ENCODE measurements around the gene TUBB2A. TPM values are rescaled to one million over a fixed set of nuclear protein-coding genes. Genes with fewer than 3 reads are reported as not detected.

Gene TUBB2A
- total and polyA plus RNA-seq, 10 donors: 4.3 to 13.7 (median 7.1) TPM

DNA sequence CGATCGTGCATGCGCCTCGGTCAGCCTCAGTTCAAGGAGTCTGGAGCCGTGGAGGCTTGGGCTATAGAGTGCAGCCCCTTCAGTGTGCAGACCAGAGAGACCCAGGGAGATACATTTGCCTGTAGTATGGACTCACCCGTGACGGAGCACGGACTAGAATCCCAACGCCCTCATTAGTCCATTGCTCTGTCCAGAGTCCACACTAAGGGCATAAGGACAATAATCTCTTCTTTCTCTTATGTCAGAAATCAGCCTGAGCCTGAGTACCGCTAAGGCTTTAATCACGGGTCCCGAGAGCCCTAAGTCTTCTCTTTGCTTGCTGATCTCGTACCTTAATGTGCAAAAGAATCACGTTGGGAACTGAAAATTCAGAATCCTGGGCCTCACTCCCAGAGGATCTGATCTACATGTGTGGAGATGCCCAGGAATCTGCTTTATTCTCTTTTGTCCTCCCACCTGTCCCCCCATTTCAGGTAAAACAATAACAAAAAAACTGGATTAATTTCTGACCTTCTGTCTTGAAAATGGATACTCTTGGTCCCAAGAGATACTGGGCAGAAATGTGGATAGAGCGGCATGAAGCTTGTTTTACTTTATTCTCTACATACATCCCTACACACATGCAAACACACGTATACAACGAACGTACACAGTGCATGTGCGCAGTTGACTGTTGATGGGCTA, 38.2 kb downstream of the TUBB2A start:
- Histone ChIP-seq H3K27ac (peak overlapping the region; percentile 73 to 96 (median 94)), H3K36me3 (peaks cover 0 to 15% (median 14%) of the 10 kb centered on the region in 6 donors), H3K4me1 (peaks cover 4 to 32% (median 19%) of the 10 kb centered on the region in 6 donors), H3K27me3 (replicated peaks in 1 of 7) (no peaks in the 10 kb centered on the region), H3K4me3 (peak overlapping the region; percentile 73 to 84 (median 83)), H3K9me3 (no peaks in the 10 kb centered on the region)
- 24 to 34% (median 26%) methylated on average over 14 to 19 of the region's 19 CpGs for WGBS, 5 donors
- no peak for TF ChIP-seq POLR2A (IDR thresholded peaks at IDR 0.05)
- TF ChIP-seq CTCF (IDR thresholded peaks at IDR 0.05 in 8 of 11, conservative IDR thresholded peaks at IDR 0.05 in 3 of 11): no peak
- no peak for TF ChIP-seq POLR2AphosphoS5 (IDR thresholded peaks at IDR 0.05)
- intact Hi-C loops (cut with DNase I; ENCODE audit: low total_unique reads): no loop called here
- no peak for DNase-seq

DNA sequence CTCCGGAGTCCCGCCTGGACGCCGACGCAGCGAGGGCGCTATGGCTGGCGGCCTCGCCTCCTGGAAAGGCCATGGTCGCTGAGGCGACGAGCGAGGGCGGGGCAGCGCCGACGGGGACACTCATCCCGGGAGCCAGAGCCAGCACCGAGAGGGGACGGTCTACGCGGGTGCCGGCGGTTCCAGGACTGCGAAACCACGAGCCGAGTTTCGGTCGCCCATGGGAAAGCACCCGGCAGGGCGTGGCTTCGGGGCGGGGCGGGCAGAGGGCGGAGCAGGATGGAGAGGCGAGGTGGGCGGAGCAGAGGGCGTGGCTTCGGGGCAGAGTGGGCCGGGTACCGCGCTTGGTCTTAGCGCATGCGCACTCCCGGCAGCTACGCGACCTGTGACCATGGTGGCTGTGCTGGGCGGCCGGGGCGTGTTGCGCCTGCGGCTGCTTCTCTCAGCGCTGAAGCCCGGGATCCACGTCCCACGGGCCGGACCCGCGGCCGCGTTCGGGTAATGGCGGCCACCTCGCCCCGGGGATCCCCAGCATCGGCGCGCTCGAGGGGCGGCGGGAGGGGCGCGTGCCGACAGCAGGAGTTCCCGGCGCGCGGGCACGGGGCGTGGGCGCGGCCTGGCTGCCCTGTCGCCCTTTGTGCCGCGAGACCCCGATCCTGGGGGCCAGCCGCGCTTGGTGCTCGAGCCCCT, 38.8 kb downstream of the TUBB2A start, which contains the start of gene BPHL:
Gene BPHL, plus strand, starts transcription at position 359 of the 687 bp plus-strand sequence. Its CDS starts 30 bp downstream, at position 389.
- peak within 1 kb of the TSS; percentile 73 to 84 (median 83) for H3K4me3 ChIP-seq
- TF ChIP-seq POLR2AphosphoS5 (IDR thresholded peaks at IDR 0.05) (peak; percentile 87 to 92 (median 90)), POLR2A (IDR thresholded peaks at IDR 0.05) (peak in 2 of 3 donors; percentile 14 to 39), CTCF (IDR thresholded peaks at IDR 0.05 in 8 of 11, conservative IDR thresholded peaks at IDR 0.05 in 3 of 11) (peak in 3 of 11 experiments; percentile 21 to 36 (median 26))
- peaks cover 4 to 32% (median 19%) of the 10 kb centered on the region in 6 donors for H3K4me1 ChIP-seq
- intact Hi-C loops (cut with DNase I; ENCODE audit: low total_unique reads): no loop called here
- WGBS, 5 donors: 0 to 1% (median 0%) methylated on average over 8 to 89 of the region's 89 CpGs
- peak; percentile 100 for DNase-seq
- H3K27ac ChIP-seq: peak within 1 kb of the TSS; percentile 73 to 96 (median 94)
- H3K27me3 ChIP-seq (replicated peaks in 1 of 7): no peaks in the 10 kb centered on the region
- peaks cover 0 to 22% (median 18%) of the 10 kb centered on the region in 6 donors for H3K36me3 ChIP-seq
- no peaks in the 10 kb centered on the region for H3K9me3 ChIP-seq

GRCh38 chr6:3117912-3118352, 39.4 kb downstream of the TUBB2A start:
- Histone ChIP-seq H3K36me3 (peaks cover 0 to 28% (median 24%) of the 10 kb centered on the region in 6 donors), H3K27me3 (replicated peaks in 1 of 7) (no peaks in the 10 kb centered on the region), H3K9me3 (no peaks in the 10 kb centered on the region), H3K4me3 (peak overlapping the region; percentile 73 to 84 (median 83)), H3K4me1 (peaks cover 4 to 32% (median 19%) of the 10 kb centered on the region in 6 donors), H3K27ac (peak overlapping the region; percentile 73 to 96 (median 94))
- intact Hi-C loops (cut with DNase I; ENCODE audit: low total_unique reads): no loop called here
- 17 to 22% (median 19%) methylated on average over 8 of the region's 8 CpGs for WGBS, 5 donors
- TF ChIP-seq POLR2AphosphoS5 (IDR thresholded peaks at IDR 0.05) (no peak), CTCF (IDR thresholded peaks at IDR 0.05 in 8 of 11, conservative IDR thresholded peaks at IDR 0.05 in 3 of 11) (no peak), POLR2A (IDR thresholded peaks at IDR 0.05) (no peak)
- no peak for DNase-seq

DNA sequence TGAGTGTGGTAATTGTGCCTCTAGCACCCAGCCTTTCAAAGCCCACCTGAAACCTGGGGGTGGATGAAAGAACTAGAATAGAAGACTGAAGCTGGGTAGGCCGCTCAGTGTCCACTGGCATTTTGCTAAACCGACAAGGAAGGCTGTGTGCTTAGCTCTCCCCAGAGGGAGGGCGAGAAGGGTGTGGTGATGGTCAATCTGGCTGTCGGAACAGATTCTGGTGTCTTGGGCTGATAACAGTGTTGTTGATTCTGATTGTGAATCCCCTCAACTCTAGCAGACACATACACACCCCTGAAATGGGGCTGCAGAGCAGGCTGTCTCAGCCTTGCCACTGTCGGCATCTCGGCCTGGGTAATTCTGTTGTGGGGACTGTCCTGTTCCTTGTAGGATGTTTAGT, 43.0 kb downstream of the TUBB2A start:
- TF ChIP-seq POLR2A (IDR thresholded peaks at IDR 0.05): no peak
- no peak for TF ChIP-seq POLR2AphosphoS5 (IDR thresholded peaks at IDR 0.05)
- TF ChIP-seq CTCF (IDR thresholded peaks at IDR 0.05 in 8 of 11, conservative IDR thresholded peaks at IDR 0.05 in 3 of 11): no peak
- Histone ChIP-seq H3K36me3 (peaks cover 0 to 63% (median 48%) of the 10 kb centered on the region in 6 donors), H3K4me1 (peaks cover 4 to 23% (median 15%) of the 10 kb centered on the region in 6 donors), H3K27me3 (replicated peaks in 1 of 7) (no peaks in the 10 kb centered on the region), H3K4me3 (no peak overlapping the region), H3K9me3 (no peaks in the 10 kb centered on the region), H3K27ac (no peak overlapping the region)
- 94 to 99% (median 97%) methylated on average over 5 to 6 of the region's 6 CpGs for WGBS, 5 donors
- intact Hi-C loops (cut with DNase I; ENCODE audit: low total_unique reads): no loop called here
- no peak for DNase-seq
